GM19035 (cell line): ENCODE measurements around the gene TEX2.

Source experiments
- ATAC-seq: cut with Tn5 transposase; IDR thresholded peaks from one replicate; pipeline ENCODE4 v1.9.1; 2021; ENCODE audit not compliant: unreplicated experiment

Gene TEX2

DNA sequence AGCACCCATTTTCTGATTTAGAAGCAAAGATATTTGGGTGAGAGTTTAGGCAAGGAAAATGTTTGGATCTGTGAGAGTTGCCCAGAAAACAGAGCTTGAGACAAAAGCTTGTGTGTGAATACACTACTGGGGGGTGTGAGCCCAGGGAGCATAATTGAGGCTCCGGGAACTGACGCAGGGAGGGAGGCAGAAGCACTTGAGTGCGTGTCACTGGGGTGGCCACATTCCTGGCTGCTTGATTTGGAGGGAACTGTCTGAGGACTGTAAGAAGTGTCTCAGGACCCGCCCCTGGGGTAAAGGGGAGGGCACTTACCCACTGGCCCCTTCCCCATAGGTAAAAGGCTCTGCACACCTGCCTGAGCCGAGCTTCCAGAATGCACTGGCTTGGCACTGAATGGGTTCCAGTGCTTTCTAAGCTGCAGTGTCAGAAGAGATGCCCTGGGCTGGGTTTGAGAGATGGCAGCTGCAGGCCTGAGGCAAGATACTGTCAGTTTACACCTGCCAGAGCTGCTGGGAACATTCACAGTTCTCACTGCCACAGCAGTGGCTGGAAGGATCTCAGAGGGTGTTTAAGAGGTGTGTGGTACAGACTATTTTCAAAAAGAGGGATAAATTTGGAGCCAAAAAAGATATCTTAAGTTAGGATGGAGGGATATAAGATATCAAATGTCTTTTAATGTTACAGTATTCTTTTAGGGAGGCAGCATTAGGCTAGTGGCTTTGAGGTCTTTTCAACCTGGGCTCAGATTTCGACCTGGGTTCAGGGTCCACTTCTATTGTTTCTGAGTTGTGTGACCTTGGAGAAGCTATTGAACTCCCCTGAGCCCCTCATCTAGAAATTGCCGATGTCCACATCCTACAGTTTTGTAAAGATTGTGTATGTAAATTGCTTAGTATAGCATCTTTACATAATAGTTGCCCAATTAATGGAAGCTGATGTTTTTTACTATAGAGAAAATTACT lies 6.9 kb upstream of the TEX2 start:
- no peak for ATAC-seq

DNA sequence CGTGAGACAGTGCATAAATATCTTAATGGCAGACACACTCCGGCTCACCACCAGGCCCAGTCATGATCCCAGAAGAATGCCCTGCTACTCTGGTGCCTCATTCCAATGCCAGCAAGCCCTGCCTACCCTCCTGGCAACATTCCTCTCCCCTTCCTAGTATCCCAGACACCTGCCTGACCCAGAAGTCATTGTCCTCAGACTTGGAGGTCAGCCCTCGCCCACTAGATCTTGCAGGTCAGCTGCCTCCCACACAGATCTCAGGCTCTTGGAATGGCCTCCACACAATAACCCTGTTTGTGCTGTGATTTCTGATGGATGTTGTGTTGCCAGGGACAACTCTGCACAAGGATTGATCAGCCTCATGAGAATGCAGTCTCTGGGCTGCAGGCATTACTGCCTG lies 1.8 kb upstream of the TEX2 start:
- ATAC-seq = no peak

DNA sequence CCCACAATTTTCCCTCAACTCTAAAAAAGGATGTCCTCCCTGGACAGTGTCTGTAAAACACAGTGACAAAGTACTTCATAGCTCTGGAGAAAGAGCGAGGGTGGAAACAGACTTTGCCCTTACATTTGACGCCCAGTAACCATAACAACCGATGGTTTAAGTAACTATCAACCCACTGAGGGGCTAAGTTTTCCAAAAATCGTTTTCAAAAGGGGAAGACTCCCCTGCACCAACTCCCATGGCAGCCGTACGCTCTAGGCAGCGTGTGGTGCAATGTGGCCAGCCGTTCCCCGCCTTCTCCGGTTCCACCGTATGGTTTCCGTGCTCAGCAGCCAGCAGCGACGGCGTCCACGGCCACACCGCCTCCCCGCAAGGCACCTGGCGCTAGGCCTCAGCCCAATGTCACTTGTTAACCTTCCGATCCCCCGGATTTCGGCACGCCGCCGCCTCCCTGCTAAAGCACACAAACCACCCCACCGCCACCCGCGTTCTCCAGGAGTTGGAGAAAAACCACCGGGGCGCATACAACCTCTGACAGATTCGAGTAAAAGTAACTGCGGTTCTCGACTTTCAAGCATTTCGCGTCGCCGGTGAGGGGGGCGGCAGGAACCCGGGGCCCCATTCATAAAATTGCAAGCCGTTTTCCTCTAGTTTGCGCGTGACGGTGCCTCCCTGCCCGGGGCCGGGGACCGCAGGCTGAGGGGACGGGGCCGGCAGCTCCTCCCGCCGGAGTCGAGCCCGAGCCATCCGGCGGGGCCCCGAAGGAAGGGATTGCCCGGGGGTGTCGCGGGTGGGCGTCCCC lies 661 bp downstream of the TEX2 start:
- ATAC-seq = peak; percentile 39

DNA sequence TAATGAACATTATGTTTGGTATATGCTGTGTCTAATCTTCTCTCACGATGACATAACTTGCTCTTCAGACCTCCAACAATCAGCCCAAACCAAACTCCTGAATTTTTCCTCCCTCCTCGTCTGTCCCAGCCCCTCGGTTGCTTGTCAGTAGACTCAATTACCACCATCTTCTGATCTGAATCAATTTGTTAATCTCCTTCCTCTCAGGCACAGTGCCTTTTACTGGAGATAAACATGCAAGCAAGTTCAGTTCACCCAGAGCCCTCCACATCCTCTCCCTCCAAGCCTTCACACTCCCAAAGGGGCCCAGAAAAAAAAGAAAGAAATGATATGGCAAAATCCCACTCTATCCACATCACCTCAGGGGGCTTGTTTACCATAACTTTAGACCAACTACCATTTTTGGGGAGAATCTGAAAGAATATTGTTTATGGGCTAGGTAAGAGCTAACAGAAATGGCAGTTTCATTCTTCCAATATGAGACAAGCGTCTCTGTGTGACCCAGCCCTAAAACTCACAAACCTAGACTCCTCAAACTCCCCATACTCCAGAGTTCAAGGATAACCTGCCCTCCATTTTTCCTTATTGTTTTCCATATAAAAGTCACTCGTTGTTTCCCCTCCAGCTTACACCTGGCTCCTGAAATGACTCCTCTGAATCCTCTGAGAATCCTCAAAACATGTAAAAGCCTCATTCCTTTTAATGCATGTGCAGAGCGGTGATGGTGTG lies 1.5 kb downstream of the TEX2 start:
- no peak for ATAC-seq

DNA sequence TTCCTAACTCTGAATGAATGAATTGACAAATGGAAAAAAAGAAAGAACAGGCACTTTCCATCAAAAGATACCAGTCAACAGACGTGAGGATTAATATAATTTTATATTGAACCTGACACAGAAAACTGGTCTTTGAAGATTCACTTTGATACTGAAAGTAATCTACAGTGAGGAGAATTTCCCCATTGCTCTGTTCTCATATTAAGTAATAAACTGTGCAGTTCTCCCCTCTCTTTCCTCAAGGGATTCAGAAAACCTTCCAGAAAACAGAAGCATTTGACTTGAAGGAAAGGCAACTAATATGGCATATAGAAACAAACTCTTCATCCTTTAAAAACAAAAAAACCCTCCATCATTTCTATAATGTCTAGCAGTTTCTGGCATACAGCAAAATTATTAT lies 2.2 kb downstream of the TEX2 start:
- ATAC-seq = no peak

DNA sequence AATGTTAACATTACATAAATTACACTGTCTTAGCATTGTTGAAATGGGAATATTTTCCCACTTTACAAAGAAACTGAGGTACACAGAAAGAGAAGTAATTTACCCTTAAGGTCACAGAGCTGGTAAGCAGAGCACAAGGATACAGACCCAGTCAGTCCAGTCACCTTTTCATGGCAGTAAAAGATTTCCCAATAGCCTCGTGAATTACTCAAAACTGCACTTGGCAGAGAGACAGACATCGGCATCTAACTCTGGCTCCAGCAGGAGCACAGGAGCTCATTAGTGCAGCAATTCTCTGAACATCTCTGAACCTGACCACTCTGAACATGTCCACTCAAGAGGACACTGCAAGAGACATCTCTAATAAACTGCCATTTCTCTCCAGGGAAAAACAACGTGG lies 3.1 kb downstream of the TEX2 start:
- ATAC-seq = no peak

DNA sequence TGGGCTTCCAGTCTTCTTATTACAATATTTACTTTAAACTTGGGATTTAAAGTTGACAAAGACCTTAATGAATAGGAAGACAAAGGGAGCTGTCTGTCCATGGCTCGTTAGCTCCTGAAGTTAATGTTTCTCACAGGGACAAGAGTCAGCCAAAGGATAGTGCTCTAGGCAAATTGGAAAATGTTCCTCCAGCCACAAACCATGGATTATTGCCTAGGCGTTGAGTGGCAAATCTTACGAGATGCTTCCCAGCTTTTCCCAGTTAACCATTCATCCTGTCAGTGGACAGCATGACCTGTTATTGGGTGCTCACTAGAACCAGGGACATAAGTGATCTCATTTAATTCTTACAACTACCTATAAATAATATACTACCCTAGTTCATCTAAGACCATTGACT lies 3.6 kb downstream of the TEX2 start:
- ATAC-seq = no peak

DNA sequence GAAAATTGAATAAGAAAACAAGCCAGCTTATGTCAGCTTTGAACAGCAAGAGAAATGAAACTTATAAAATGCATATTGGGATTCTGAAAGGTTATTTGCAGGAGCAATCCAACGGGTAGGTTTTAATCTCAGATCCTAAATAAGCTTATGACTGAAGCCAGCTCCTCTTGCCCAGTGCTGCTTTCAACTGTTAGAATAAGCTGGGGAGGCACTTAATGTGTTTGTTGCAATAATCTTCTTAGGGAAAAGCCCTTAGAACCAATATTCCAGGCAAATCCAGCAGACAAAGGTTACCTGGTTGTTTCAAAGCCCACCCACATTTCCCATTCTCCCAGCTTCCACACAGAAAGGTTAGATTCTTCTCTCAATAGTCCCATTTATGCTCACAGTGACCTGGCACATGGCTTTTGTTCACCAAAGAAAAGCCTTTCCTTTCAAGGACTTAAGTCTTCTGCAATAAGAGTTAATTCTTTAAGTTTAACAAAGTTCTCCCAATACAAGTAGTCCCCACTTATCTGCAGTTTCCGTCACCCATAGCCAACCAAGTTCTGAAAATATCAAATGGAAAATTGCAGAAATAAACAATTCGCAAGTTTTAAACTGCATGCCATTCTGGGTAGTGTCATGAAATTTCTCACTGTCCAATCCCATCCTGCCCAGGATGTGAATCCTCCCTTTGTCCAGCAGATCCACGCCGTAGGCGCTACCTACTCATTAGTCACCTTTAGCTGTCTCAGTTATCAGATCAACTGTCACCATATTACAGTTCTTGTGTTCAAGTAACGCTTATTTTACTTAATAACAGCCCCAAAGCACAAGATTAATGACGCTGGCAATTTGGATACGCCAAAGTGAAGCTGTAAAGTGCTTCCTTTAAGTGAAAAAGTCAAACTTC lies 5.9 kb downstream of the TEX2 start:
- no peak for ATAC-seq

DNA sequence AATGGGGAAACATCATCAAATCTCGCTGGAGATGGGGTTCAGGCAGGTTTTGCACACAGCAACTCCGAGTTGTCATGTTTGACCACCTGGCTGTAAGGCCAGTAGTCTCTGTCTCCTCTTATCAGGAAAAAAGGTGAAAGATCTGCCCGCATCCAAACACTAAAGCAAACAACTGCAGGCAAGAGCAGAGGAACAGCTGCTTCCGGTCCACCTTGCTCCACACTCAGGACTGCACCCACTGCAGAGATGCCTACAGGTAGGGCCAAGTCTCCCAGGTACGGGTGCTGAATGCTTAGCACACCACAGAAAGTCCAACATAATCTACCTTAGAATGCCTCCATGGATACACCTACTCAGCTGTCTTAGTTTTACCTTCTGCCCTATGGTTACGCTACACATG lies 7.3 kb downstream of the TEX2 start:
- ATAC-seq = no peak

DNA sequence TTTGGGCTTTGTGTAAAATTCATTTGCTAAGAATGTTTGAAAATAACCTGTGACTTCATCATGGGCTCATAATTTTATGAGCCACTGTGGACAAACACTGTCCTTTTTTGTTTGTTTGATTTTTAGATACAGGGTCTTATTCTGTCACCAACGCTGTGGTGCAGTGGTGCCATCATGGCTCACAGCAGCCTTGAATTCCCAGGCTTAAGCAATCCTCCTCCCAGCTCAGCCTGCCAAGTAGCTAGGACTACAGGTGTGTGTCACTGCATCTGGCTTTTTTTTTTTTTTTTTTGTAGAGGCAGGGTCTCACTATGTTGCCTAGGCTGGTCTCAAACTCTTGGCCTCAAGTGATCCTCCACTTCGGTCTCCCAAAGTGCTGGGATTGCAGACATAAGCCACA lies 8.3 kb downstream of the TEX2 start:
- ATAC-seq = no peak

DNA sequence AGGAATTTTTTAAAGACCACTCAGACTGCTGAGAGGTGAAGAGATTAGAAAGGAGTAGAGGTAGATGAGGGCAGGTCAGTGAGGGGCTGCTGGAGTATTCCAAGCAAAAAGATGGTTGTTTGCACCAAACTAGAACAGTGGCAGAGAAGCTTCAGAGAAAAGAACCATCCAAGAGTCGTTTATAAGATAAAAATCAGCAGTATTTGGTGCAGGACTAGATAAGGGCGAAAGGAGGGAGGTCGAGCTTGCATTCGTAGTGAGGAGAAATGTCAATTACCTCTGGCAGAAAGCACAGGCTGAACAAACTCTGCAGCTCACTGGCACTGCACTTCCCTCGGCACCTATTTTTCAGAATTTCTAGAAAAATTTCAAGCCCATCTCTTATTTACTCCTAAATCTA lies 9.6 kb downstream of the TEX2 start:
- no peak for ATAC-seq

DNA sequence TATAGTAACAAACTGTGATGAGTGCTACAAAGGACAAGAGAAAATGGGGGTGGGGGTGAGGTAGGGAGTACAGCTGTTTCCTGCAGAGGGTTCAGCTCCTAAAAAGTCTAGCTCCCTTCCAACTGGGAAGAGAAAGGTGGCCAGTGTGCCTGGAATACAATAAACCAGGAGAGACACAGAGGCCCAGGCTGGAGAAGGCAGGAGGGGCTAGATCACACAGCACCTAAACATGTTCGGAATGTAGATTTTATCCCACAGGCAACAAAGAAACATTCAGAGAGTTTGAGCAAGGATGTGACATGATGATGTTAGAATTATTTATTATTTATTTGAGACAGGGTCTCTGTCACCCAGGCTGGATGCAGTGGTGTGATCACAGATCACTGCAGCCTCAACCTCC lies 10.2 kb downstream of the TEX2 start:
- no peak for ATAC-seq

DNA sequence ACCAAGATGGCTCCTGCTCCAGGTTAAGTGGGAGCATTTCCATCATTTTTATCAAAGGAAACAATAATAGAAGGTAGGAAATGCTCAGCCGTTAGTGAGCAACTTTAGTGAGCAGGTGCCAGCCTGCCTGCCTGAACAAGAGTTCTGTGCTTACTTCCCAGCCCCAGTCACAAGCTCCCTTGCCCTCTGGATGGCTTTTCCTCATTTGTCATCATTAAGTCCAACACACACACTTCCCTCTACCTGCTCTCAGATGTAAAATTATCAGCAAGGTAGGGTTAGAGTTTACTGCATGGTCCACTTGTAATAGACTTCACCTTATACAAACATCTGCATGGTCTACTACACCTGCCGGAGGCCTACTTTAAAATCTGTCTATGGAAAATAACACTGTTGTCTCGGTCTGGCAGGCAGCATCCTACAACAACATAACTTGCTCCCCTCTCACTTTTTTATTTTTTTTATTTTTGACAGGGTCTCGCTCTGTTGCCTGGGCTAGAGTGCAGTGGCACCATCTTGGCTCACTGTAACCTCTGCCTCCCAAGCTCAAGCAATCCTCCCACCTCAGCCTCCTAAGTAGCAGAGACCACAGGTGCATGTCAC lies 12.7 kb downstream of the TEX2 start:
- no peak for ATAC-seq

DNA sequence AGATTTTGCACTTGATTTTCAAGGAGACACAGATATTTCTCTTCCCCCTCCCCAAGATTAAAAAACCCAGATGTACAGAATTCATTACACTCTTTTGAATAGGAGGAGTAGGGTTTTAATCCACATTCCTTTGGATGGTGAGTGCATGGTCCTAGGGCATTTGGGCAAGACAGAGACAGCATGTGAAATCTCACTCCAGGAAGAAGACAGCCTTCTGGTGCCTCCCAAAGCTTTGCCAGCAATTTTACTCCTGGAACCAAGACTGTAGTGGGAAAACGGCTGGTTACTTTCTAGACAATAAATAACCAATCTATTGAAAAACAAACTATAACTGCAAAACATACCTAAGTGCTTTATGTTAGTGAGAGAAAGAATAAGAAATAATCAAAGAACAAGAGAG lies 15.2 kb downstream of the TEX2 start:
- no peak for ATAC-seq

DNA sequence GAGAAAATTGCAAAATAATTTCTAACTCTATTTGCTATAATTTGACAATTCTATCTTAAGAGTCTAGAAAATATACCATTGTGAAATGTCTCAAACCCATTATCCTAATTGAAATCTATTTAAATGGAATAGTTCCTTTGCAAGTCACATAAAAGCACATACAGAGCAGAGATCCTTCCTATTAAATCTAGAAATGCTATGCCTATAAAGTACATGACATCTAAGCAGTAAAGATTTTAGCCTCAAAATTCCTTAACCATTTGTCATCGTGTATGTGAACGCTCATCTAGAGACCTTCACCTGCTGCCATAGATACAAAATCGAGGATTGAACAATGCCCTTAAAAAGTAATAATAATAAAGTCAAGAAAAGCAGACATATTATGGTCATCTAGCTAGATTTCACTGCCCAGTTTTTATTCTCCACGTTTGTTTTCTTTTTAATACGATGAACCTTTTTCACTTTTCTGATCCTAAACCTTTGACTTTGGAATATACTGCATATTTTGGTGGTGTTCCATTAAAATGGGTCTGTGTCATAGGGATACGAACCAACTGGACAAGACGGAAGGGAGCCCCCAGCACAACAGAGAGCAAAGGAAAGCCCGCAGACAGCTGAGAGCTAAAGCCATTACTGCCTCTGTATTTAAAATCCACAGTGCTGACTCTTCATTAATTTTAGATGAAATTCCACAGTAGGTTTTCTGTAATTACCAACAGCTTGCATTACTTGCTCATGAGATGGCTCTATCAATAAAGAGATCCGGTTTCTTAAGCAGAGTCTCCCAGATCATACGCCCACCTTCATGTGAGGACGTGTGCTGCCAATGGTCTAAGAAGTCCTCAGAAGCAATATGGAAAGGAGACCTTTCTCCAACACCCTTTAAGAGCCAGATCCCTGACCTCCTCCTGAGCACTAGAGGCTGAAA lies 17.6 kb downstream of the TEX2 start:
- no peak for ATAC-seq

DNA sequence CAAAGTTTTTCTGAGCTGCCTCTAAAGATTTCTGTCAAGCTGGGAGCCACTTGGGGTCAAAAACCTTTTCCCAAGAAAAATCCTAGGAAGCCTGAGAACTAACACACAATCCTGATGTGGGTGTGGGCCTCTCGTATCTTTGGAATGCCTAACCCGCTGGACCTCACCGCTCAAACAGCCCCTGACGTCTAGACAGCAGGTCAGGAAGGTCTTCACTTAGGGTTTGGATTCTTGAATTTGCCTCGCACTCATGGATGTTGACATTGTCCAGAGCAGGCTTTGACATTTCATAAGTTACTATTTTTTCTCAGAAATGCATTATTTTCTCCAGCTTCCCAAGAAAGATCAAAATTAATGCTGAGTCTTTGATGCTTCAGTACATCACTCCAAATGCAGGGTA lies 18.9 kb downstream of the TEX2 start:
- no peak for ATAC-seq

DNA sequence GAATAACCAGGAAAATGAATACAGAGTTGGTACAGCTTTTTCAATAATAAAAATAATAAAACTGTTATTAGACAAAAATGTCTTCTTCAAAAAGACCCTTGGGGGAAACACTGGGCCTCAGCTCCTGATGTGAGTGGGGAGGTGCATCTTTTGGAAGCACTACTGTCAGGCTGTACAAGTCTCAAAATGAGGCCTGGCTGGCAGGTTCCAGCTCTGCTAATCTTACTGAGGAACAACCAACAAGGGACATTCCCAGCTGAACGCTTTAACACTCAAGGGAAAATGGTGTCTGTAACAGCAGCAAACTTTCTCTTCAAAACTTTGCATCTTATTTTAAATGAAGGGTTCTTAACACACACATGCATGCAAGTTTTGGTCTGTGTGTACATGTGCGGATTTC lies 19.7 kb downstream of the TEX2 start:
- no peak for ATAC-seq

DNA sequence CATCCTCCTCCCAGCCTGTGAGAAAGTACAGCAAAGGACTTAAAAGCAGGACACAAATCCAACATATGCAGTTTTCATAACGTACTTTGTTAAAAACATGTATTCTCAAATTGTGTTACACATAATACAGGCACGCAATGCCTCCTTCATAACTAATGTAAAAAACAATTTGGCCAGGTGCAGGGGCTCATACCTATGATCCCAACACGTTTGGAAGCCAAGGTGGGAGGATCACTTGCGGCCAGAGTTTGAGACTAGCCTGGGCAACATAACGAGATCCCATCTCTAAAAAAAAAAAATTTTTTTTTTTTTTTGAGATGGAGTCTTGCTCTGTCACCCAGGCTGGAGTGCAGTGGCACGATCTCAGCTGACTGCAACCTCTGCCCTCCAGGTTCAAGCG lies 20.4 kb downstream of the TEX2 start:
- ATAC-seq = no peak

DNA sequence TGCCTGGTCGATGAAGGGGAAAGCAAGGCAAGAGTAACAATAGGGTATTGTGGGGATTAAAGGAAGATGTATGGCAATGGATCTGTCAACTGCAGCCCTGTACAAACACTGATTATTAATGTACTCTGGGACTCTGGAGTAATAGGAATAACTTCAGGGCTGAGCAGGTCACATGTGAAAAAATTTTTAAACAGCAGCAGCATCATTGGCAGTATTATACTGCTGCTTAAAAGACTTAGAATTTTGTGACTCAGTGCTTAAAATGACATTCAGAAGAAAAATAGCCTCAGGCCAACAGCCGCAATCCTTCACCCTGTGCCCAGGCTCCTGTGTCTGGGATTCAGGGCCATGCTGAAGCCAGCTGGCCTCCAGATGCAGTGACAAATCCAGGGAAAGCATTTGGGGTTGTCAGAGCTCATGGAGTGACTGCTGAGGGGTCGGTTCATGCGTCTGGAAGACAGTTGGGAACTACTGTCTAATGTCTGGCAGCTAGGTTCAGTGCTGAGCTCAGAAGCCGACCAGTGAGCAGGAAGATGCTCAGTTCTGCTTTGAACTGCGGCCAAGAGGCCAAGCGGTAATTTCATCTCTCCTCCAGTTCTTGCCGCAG lies 22.2 kb downstream of the TEX2 start:
- no peak for ATAC-seq
